ENCODE data around the gene CTTNBP2.
A peak's percentile ranks its signal among the peaks of the same experiment; 100 is the strongest.

Gene CTTNBP2

DNA sequence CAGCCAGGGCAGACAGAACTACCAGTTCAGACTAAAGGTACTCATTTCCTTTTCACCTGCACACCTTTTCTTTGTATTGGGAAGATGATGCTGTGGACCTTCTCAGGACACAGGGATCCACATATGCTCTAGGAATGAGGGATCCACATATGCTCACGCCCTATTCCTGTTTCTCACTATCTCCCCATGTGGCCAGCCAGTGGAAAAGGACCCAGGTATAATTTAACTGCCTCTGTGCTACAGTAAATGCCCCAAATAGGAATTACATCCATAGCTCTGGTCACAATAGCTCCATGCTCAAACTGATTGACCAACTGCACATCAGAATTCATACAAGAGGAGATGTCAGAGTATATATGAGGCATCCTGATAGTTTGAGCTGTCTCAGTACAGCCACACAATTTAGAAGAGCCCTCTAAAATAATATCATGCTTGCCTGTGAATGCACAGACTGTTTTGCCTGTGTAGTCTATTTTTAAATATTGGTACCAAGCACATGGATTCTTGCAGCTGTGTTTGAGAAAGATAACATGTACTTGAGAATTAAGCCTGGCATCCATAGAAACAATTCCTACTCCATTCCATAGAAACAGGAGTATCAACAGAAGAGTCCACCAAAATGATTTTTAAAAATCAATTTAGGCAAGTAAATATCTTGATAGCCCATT, 43.7 kb downstream of the CTTNBP2 start:
- no peak overlapping the region for H3K4me3 ChIP-seq
- H3K27ac ChIP-seq, result no peak overlapping the region

DNA sequence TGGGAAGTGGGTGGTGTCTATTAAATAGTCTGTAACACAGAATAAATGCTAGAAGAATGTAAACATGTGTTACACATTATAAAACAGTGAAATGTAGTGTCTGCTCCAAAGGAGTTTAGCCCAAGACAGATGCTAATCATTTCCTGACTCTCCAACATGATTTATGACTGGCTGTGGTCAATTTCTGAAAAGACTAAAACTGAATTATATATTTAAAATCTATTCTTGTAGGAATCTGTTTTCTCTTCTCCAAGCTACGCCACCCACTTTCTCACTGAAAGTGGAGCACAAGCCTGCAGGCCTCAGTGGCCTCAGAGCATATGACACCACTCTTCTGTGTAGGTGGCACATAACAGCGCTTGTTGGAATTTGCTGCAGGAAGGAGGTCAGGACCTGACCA, 44.4 kb downstream of the CTTNBP2 start:
- Histone ChIP-seq H3K4me3 (no peak overlapping the region), H3K27ac (no peak overlapping the region)

- no peak overlapping the region for H3K27ac ChIP-seq
- no peak overlapping the region for H3K4me3 ChIP-seq
These were observed 45.4 kb downstream of the CTTNBP2 start for GRCh38 chr7:117827862-117828261.

DNA sequence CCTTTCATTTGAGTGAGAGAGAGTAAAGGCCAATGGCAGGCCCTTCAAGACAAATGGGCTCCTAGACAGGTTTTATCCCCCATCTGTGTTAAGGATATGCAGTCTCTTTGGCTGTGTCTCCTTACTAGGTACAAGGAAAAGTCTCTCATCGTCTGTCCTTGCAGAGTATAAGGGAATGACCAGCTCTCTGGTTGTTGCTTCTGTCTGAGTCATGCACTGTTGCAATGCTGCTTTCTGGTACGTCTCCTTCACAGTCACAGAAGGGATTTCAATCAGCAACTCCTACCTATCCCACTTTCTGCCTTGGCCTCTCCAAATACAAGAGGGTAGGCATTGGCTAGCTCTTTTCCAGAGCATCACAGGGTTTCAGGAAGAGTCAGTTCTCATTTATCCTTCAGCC, 48.1 kb downstream of the CTTNBP2 start:
- Histone ChIP-seq H3K4me3 (no peak overlapping the region), H3K27ac (no peak overlapping the region)

DNA sequence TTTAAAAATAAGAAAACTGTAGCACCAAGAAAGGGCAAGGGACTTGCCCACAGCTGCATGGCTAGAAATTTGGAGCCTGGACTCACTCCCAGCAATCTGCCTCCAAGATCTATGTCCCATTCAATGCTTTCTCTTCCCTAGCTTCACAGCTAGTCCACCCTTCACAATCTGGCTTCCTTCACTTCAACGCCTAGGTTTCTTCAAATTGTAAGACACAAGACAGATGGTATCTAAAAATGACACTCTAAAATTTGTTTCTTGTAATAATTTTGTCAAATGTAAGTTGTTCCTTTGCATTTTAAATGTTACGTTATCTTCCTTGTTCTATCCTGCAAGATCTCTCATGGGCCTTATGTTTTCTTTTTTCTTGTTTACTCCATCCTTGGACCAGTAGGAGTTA, 48.6 kb downstream of the CTTNBP2 start:
- H3K27ac ChIP-seq, result no peak overlapping the region
- H3K4me3 ChIP-seq, result no peak overlapping the region

- Histone ChIP-seq H3K27ac (no peak overlapping the region), H3K4me3 (no peak overlapping the region)
These were observed 53.7 kb downstream of the CTTNBP2 start for GRCh38 chr7:117819558-117819957.

DNA sequence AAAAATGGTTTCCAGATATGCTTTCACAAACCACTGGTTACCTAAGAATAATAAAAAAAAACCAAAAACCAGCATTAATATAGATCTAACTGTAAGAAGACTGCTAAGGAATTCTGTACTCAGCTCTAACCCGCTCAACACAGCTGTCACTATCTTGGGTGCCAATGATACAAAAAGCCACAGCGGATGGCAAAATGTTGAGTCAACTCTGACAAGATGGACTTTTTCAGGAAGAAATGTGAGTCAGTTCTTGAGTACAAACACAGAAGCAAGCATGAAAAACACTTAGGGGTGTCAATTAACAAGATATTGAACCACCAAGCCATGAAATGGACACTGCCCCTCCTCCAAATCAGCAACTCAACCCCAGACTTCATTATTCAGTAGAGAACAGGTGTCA, 55.0 kb downstream of the CTTNBP2 start:
- no peak overlapping the region for H3K27ac ChIP-seq
- H3K4me3 ChIP-seq, result no peak overlapping the region

DNA sequence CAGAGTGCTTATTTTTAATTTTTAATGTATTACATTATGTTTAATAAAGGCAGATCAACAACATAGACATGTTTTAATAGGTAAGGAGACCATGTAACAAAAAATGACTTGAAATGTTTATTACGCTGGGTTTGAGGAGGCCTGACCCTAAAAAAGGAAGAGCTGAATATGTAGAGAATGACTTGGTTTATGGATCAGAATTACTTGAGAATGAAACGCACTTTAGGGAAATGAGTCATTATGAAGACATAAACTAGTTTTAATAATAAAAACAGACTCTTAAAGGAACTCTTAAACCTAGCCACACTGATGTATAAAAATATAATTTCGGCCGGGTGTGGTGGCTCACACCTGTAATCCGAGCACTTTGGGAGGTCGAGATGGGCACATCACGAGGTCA, 56.5 kb downstream of the CTTNBP2 start:
- Histone ChIP-seq H3K27ac (no peak overlapping the region), H3K4me3 (no peak overlapping the region)

GRCh38 chr7:117811696-117812095, 61.5 kb downstream of the CTTNBP2 start:
- no peak overlapping the region for H3K27ac ChIP-seq
- no peak overlapping the region for H3K4me3 ChIP-seq

- H3K27ac ChIP-seq, result no peak overlapping the region
- H3K4me3 ChIP-seq, result no peak overlapping the region
These were observed 62.4 kb downstream of the CTTNBP2 start for GRCh38 chr7:117810642-117811512.

DNA sequence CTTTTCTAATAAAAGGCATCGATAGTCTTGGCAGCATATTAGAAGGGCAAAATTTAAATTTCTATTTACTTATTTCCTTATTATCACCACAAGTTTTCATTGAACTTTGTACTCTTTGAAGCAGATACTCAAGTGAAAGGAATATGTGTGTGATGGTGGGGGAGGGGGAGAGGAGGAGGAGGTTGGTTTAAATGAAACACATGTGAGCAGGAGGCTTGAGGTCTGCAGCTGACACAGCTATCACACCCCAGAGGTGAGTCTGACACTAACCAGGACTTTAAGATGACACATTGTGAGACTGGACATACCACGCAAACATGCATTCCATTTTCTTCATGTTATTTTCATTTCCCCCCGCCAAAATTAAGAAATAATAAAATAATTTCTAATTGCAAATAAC, 63.3 kb downstream of the CTTNBP2 start:
- Histone ChIP-seq H3K27ac (no peak overlapping the region), H3K4me3 (no peak overlapping the region)

DNA sequence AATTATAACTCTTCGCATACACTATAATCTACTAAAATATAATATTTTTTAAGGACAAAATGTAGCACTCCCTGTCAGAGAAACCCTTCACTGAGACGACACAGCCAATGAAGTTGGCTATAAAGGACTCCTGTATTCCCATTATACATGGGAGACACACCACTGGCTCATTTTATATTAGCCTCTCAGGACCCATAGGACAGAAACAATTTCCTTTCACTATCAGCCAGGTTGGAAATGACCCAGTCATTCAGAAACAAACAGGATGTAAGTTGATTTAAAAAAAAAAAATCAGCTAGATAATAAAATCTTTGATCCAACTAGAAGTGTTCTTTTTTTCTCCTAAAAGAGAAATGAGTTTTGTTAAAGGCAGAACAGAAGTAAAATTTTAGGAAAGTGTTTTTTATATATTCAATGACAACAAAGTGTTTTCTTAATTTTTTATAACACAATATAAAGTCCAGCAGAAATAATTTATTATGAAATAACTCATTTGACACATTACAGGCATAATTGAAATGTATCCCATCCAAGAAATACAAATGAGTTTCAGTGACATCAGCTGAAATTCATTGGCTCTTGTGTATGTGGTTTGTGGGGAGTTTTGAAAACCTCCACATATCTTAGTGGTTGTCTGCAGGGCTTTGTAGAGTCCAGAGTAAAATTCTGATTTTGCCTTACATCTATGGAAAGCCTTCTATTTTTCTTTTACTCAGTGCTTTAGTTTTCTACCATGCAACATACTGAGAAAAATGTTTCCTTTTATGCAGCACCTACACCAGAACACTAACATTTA, 64.1 kb downstream of the CTTNBP2 start:
- no peak overlapping the region for H3K4me3 ChIP-seq
- no peak overlapping the region for H3K27ac ChIP-seq

DNA sequence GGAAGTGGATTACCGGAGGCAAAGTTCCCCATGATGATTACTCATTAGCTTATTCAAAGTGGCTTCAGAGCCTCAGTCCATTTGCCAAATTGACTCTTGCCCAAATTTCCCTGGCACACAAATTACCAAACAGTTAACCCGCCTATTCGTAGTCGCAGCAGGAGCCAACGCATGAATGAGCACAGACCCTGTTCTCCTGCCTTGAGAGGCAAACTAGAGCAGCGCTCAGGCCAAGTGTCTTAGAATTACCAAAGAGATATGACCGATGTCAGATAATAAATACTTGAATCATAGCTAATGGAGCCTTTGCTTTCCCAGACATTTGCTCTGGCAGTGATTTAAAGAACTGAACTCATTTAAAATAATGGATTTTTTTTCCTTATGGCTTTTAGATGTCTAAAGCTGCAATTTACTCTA, 64.9 kb downstream of the CTTNBP2 start:
- H3K4me3 ChIP-seq, result no peak overlapping the region
- no peak overlapping the region for H3K27ac ChIP-seq

DNA sequence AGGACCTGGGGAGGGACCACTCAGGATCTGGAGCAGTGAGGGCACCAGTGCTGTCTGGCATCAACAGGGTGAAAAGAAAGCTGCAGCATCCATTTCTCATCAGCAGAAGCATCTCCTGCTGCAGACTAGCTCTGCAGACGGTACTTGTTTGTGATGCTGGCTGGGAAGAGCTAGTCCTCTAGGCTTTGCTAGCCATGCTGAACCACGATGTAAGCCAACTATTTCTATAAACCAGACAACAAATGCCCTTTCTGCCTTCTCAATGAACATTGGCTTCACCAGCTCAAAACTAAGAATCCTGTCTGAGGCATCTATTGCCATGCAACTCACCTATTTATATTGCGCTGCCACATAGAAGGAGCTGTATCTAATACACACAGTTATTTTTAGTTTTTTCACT, 65.6 kb downstream of the CTTNBP2 start:
- Histone ChIP-seq H3K27ac (peak overlapping the region in 1 of 21 experiments; percentile 54), H3K4me3 (no peak overlapping the region)

DNA sequence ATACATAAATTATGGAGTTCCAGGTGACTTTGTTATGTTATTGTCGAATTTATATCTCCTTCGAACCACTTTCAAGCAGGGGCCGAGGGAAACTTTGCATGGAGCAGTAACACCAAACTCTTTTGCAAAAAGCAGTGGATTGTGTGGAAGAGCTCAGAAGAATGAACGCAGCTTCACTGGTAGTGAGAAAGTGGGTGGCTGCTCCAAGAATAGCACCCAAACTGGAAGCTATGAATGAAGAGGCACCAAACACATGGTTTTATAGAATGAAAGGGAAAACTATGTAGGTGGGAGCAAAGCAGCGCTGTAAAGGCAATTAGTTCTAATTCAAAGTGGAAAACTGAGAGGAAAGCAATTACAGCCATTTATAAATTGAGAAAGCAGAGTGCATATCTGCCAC, 67.2 kb downstream of the CTTNBP2 start:
- no peak overlapping the region for H3K4me3 ChIP-seq
- no peak overlapping the region for H3K27ac ChIP-seq

DNA sequence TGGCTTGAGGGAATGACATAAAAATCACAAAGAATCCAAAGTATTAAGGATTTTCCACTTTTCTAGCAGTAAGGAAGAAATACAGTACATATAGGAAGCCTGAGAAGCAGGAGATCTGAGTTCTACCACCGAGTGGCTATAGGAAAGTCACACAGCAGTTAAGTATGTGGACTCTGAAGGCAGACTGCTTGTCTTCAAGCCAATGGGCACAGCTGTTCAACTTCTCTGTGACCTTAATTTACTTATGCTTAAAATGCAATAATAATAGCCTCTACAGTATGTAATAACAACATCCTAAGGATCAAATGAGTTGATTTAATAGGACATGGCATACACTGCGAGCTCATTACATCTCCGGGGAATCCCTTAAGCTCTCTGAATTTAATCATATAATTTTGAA, 68.0 kb downstream of the CTTNBP2 start:
- Histone ChIP-seq H3K27ac (no peak overlapping the region), H3K4me3 (no peak overlapping the region)

DNA sequence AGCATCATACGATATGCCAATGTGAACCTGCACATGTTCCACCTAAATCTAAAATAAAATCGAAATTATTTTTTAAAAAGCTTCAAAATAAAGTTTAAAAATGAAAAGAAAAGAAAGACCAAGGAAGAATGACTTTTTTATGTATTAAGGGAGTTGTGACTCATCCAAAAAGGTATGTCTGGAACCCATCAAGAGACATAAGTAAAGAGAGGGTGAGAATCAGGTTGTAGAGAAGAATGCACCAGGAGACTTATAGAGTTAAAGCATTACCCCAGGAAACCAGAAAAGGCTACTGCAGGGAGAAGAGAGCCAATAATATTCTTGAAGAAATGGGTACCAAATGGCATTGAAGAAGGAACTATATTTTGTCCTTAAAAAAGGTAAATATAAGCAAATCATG, 69.8 kb downstream of the CTTNBP2 start:
- Histone ChIP-seq H3K4me3 (no peak overlapping the region), H3K27ac (no peak overlapping the region)

- Histone ChIP-seq H3K4me3 (no peak overlapping the region), H3K27ac (no peak overlapping the region)
These were observed 70.6 kb downstream of the CTTNBP2 start for GRCh38 chr7:117802660-117803059.

DNA sequence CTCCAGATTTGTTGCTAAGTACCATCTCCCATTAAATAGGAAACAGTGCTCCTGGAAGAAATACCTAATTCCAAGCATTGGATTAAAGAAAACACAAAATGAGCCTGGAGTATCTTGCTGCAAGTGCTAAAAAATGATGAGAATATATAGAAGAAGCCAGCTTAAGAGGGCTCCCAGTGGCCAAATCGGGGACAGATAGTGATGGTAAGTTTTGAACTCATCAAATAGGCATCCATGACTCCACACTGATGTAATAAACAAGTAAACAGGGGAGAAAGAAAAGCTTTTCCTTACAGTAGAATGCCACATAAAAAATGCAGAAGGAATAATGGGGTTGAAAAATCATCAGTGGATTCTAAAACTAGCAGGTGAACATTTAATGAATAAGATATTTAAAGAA, 72.4 kb downstream of the CTTNBP2 start:
- H3K4me3 ChIP-seq, result no peak overlapping the region
- no peak overlapping the region for H3K27ac ChIP-seq

DNA sequence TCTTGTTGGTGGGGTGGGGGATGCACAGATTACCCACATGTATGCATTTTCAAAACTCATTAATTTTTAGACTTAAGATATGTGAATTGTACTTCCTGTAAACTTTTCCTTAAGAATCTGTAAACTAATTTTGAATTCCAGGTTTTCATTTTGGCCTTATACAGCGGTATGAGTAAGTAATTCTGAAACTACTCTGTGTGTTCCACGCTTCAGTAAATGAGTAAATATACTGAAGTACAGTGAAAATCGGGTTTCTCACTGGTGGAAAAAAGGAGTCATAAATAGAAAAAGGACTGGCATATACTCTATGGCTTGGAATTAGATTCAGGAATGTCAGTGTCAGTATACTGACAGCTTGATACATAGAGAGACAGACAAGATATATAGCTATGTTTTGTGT, 72.8 kb downstream of the CTTNBP2 start:
- Histone ChIP-seq H3K27ac (no peak overlapping the region), H3K4me3 (no peak overlapping the region)

DNA sequence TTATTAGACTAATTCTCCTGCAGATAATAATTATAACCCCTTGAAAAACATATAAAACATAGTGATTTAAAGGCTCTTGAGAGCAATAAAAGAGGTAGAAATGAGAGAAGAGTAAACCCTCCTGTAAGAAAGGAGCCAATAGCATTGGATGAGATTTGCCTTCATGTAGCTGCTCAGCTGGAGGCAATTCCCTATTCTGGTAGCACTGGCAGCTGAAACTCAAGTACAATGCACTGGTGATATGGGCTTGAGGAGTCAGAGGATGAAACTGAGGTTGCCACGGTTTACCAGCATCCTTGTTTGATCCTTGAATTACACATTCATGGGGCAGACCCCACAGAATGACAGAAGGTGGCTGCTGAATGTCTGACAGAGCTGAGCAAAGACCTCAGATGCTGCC, 76.4 kb downstream of the CTTNBP2 start:
- Histone ChIP-seq H3K27ac (no peak overlapping the region), H3K4me3 (no peak overlapping the region)

Data from skin epidermis (tissue), 12 donors.